HG03103 (cell line): ENCODE measurements around the gene CDK4.

Source experiments
- ATAC-seq: cut with Tn5 transposase; IDR thresholded peaks from one replicate; pipeline ENCODE4 v1.9.1; 2021; ENCODE audit warnings: low read depth; ENCODE audit not compliant: unreplicated experiment

The CDK4 gene

GRCh38 chr12:57741413-57741789 is 10.7 kb downstream of the CDK4 start:
- no peak for ATAC-seq

- peak; percentile 47 for ATAC-seq
These were observed 11.3 kb downstream of the CDK4 start for GRCh38 chr12:57740656-57741412.

DNA sequence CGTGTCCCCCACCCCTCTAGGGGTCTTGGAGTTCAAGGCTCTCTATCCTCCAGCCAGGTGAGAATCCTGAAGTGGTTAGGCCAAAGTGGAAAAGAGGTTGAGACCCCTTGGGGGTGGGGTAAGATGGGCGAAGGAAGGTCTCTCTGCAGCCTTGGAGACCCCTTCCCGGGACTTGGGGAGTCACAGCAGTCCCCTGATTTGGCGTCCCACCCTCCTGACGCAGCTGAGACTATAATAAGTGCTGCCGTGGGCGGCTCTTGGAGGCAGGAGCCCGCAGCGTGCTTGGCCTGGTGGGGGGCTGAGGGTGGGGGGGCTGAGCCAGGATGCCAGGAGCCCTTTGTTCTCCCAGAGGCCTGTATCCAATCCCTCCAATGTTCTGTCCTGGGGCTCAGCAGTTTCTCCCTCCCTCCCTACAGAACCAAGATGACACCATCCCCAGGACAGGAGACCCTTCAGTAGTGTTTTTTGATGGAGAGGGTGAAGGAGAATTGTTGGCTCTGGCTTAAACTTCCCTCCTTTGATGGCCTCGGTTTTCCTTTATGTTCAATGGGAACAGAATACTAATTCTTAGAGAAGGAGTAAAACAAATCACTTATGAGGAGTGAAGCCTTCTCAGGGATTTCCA is 12.1 kb downstream of the CDK4 start:
- ATAC-seq = no peak

GRCh38 chr12:57739387-57739786 is 12.7 kb downstream of the CDK4 start:
- ATAC-seq = no peak

- no peak for ATAC-seq
These were observed 13.4 kb downstream of the CDK4 start, which contains the start of gene AGAP2 for GRCh38 chr12:57738661-57739237. Gene AGAP2 (minus strand): TSS chr12:57738742. CDS start chr12:57738246, 496 bp downstream.

GRCh38 chr12:57737467-57738460 is 14.3 kb downstream of the CDK4 start:
- ATAC-seq = no peak

- ATAC-seq = no peak
These were observed 15.2 kb downstream of the CDK4 start for GRCh38 chr12:57736741-57737466.

DNA sequence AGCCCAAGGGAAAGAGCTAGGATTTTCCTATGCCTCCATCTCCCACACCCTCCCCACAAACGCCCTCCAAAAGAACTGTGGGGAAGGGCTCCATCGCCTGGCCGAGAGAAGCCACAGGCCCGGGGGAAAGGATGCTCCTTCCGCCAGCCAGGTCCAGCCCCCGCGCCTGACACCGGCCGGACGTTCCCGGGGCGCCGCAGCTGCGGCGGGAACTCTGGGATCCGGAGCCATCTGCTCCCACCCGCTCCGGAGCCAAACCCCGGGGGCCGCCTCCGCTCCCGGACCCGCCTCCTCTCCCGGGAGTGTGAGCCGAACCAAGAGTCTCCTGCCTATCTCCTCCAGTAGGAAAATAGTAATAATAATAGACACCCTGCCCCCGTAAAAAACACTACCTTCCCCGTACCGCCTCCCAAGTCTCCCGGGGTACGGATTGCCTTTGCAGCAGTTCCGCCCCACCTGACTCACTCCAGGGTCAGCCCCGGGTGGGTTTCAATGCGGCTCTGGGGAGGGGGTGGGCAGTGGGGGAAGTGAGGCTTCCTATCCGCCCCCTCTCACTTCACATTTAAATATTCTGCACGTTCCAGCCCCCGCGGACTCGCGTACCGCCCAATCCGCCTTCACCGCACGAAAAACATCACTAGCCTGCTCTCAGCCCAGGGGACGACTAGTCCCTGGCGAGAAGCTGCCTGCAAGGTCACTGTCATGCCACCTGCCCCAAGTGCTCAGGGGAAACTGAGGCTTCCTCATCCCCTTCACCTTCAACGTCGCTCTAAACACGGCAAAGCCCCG is 16.0 kb downstream of the CDK4 start:
- no peak for ATAC-seq

GRCh38 chr12:57735198-57735855 is 16.8 kb downstream of the CDK4 start:
- ATAC-seq = no peak

DNA sequence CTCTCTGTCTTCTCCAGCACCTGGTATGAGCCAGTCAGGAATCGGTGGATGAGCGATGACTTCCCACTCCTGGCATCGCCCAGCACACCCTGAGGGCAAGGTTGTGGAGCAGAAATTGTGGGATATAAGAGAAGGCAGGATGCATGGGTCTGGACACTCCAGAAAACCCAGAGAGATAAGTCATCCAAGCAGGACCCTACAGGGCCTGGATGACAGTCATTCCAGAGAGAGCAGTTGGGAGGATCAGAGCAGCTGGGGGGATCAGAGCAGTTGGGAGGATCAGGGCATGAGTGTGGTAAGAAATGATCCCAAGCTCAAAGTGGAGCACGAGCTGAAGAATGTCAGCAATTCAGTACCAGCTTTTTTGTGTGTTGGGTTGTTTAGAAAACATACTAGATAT is 17.5 kb downstream of the CDK4 start:
- ATAC-seq = no peak

- ATAC-seq = no peak
These were observed 18.2 kb downstream of the CDK4 start for GRCh38 chr12:57733928-57734327.

- no peak for ATAC-seq
These were observed 19.1 kb downstream of the CDK4 start for GRCh38 chr12:57732726-57733593.

DNA sequence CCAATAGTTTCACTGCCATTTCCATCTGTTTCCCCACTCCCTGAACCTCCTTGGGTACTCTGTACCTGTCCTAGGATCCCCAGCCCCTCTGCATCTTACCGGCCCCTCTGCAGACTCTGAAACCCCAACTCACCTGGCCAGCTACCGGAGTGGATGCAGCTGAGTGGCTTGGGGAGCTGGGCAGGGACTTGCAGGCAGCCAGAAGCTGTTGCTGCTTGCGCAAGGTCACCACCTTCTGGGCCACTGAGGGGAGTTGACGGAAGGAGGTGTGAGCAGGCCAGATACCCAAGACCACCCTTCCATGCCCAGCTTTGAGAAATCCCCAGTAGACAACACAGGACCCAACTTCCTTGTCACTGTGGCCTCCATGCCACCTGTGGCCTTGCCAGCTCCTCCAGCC is 19.8 kb downstream of the CDK4 start:
- ATAC-seq = no peak

GRCh38 chr12:57731411-57732080 is 20.6 kb downstream of the CDK4 start:
- ATAC-seq = no peak

DNA sequence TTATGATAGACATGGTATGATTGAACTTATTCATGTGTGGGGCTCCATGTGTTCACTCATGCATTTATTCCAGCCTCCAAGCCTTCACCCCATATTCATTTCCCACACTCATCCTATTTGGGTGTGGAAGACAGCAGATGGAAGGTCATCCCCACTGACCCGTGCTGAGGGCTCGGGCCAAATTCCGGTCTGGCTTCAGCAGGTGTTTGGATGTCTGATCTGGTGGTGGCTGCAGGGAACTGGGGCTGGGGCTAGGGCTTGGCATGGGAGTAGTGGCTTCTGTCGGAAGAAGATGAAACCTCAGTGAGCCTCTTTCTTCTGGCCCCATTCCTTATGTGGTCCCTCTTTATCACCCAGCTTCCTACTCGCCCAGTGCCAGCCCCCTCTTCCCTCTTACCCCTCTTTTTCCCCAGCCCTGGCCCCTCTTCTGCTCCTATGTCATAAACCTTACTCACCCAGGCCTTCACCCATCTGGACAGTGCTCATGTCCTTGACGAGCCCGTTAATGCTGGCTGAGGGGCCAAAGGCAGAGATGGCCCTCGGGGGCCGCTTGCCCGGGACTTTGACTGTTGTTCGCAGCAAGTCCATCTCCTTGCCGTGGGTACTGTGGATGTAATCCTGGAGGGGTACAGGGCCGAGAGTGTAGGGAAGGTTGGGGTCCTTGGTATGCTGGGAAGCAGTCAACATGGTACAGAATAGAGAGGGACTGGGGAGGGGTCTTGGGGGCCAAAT is 21.6 kb downstream of the CDK4 start:
- no peak for ATAC-seq

DNA sequence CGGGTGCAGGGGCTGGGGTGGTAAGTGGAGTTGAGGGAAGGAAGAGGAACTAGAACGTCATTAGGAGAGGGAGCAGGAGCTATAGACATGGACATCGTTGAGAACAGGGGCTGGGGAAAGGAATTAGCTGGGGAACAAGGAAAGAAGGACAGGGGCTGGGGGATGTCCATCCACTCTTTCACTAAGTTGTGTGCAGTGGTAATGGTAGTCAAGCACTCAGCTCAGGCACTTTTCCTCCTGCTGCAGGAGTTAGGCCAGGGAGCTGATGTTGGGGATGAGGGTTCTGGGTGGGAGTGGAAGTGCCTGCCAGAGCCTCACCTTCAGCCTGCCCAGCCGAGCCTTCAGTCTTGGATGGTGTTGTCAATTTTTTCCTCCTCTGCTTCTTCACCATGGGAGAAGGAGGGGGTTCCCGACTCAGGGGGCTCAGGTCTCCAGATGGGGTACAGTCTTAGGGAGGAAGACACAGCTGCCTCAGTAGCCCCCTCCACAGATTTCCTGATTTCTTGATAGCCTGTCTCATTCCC is 22.7 kb downstream of the CDK4 start:
- no peak for ATAC-seq
